Activated naive CD4-positive, alpha-beta T cell treated with anti-CD3 and anti-CD28 coated beads, Interleukin-2, amount 50 U/mL, for 24 hours (primary cell): ENCODE results near the gene KLHL29.

Experiments
- H3K27ac Mint-ChIP-seq: one replicate; pipeline ENCODE4 v1.8.0; 2021; ENCODE audit warnings: mild to moderate bottlenecking, mixed read lengths
- H3K27me3 Mint-ChIP-seq: one replicate; pipeline ENCODE4 v1.8.0; 2021; ENCODE audit warnings: mixed read lengths
- H3K36me3 Mint-ChIP-seq: one replicate; pipeline ENCODE4 v1.8.0; 2021; ENCODE audit warnings: mixed read lengths
- H3K4me1 Mint-ChIP-seq: one replicate; pipeline ENCODE4 v1.8.0; 2021; ENCODE audit warnings: mixed read lengths
- H3K4me3 Mint-ChIP-seq: one replicate; pipeline ENCODE4 v1.8.0; 2021; ENCODE audit warnings: mild to moderate bottlenecking, mixed read lengths
- H3K9me3 Mint-ChIP-seq: one replicate; pipeline ENCODE4 v1.8.0; 2021; ENCODE audit warnings: mixed read lengths

KLHL29 gene

DNA sequence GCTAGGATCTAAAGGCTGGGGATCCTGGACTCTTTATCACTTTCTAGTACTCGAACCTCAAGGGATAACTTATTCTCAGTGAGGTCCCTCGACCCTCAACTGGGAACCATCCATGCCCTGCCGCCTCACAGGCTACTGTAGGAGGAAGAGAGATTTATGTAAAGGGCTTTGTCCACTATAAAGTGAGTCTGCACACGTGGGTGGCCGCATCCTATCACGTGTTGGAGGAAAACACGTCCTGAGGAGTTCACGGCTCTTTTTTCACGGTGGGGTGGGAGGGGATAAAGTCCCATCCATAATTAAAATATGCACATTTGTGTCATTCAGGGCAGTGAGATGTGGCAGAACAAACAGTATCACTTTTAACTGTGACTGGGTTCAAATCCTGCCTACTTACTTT is 176.6 kb downstream of the KLHL29 start:
- H3K36me3 Mint-ChIP-seq: no peaks in the 10 kb centered on the region
- H3K4me3 Mint-ChIP-seq: no peak overlapping the region
- no peak overlapping the region for H3K27ac Mint-ChIP-seq
- H3K9me3 Mint-ChIP-seq: no peaks in the 10 kb centered on the region
- no peaks in the 10 kb centered on the region for H3K27me3 Mint-ChIP-seq
- no peaks in the 10 kb centered on the region for H3K4me1 Mint-ChIP-seq

DNA sequence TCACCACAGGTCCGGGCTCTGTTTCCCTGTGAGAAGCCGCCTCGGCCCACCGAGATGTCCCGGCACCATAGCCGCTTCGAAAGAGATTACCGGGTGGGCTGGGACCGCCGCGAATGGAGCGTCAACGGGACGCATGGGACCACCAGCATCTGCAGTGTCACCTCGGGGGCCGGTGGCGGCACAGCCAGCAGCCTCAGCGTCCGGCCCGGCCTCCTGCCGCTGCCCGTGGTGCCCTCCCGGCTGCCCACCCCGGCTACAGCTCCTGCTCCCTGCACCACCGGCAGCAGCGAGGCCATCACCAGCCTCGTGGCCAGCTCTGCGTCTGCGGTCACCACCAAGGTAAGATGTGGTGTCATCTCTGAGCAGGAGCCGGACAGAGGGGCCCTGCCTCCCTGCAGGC is 177.2 kb downstream of the KLHL29 start:
- Mint-ChIP-seq H3K9me3 (no peaks in the 10 kb centered on the region), H3K4me1 (no peaks in the 10 kb centered on the region), H3K4me3 (no peak overlapping the region), H3K36me3 (no peaks in the 10 kb centered on the region), H3K27ac (no peak overlapping the region), H3K27me3 (no peaks in the 10 kb centered on the region)

DNA sequence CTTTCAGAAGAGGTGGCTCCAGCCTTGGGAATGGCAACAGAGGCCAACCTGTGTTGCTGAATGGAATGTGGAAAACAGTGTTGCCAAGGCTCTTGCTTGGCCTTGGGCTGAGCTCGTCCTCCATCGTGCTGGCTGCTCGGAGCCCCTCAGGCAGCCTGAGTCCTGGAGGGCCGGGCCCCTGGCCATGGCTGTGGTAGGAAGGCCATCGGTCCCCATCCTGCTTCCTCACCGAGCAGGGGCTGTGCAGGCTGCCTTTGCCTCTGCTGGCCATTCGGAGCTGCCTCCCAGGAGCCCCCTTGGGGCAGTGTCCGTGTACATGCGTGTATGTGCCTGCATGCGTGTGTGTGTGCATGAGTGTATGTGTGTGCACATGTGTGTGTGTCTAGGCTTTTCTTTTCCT is 178.2 kb downstream of the KLHL29 start:
- Mint-ChIP-seq H3K27ac (no peak overlapping the region), H3K9me3 (no peaks in the 10 kb centered on the region), H3K4me1 (no peaks in the 10 kb centered on the region), H3K4me3 (no peak overlapping the region), H3K36me3 (no peaks in the 10 kb centered on the region), H3K27me3 (no peaks in the 10 kb centered on the region)

DNA sequence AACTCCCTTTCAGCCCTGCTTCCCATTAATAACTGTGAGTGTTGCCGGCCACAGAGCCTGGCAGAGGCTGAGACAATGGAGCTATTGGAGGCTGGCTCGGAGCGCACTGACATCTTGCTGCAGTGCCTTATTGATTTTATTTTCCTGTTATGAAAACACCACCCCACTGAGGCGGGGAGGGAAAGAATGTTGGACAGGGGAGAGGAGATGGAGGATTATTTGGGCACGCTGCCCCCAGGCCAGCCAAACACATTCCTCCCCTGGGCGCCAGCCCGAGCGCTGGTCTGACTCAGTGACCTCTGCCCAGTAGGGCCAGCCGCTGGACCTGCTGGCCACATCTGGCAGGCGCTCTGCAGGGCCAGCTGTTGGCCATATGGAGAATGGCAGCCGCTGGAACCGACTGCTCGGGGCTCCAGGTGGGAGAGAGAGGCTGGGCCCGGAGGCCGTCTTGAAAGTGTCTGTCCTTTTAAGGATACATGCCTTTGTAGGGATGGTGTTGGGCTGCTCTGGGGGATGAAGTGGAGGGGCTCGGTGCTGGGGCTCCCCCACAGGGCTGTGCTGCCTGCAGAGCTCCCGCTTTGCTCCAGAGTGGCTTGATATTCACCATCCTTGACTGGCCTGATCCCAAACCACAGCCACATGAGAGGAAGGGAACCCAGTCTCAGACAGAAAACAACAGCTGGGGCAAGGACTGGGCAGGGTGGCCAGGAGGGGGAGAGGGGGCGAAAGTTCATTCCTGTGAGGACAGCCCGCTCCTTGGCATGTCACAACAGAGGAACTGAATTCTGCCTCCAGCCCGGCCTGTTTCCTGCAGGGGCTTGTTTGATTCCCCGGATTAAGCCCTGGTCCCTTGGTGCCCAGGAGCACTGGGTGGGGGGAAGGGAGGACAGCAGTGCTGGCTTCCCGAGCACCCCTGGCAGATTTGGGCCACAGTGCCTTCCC is 179.0 kb downstream of the KLHL29 start:
- no peaks in the 10 kb centered on the region for H3K4me1 Mint-ChIP-seq
- no peak overlapping the region for H3K4me3 Mint-ChIP-seq
- H3K9me3 Mint-ChIP-seq: no peaks in the 10 kb centered on the region
- no peak overlapping the region for H3K27ac Mint-ChIP-seq
- no peaks in the 10 kb centered on the region for H3K36me3 Mint-ChIP-seq
- H3K27me3 Mint-ChIP-seq: no peaks in the 10 kb centered on the region

DNA sequence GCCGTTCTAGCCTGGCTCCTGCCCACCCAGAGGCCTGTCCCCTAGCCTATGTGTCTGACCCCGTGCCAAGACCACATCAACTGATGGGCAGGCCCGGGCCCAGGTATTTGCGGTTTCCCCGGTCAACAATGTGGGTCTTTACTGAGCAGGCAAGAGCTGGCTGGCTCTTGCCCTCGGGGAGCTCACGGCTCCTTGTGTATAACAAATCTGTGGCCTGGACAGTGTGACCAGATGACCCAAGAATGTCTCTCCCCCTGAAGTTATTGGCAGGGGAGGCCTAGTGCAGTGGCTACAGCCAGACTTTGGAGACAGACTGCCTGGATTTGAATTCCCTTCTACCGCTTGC is 179.6 kb downstream of the KLHL29 start:
- H3K9me3 Mint-ChIP-seq: no peaks in the 10 kb centered on the region
- H3K27ac Mint-ChIP-seq: no peak overlapping the region
- H3K4me3 Mint-ChIP-seq: no peak overlapping the region
- no peaks in the 10 kb centered on the region for H3K36me3 Mint-ChIP-seq
- H3K4me1 Mint-ChIP-seq: no peaks in the 10 kb centered on the region
- no peaks in the 10 kb centered on the region for H3K27me3 Mint-ChIP-seq

DNA sequence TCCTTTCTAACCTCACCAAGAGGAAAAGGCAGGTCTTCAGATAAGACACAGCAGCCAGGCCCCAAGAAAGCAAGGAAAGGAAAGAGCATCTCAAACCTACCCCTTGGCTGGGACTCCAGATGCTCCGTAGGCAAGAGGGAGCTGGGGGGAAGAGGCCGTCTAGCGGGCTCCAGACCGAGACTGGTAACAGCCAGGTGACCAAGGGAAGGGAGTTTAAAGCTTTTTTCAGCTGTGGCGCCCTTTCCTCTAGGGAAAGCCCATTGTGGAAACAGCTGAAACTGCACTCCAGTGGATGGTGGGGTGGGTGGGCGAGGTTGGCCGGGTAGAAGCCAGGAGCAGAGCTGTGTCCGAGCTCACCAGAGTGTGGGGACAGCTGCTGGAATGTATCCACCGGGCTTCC is 180.4 kb downstream of the KLHL29 start:
- Mint-ChIP-seq H3K4me3 (no peak overlapping the region), H3K36me3 (no peaks in the 10 kb centered on the region)

DNA sequence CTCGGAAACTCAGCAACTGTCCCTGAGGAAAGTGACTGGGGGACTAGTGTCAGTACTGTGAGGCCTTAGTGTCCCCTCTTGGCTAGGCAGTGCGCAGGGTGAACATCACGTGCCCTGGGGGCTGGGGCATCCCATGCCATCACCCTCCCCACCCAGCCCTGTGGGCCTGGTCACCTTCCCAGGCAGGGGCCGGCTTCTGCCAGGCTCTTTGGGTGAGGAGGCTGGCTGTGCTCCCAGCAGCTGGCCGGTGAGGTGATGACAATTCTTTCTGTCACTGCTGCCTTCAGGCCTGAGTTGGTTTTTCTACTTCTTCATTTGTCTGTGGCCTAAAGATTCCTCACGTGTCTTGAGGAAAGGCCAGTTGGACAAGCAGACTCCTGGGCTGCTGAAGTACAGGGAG is 180.8 kb downstream of the KLHL29 start:
- H3K4me1 Mint-ChIP-seq: no peaks in the 10 kb centered on the region
- no peak overlapping the region for H3K27ac Mint-ChIP-seq
- no peaks in the 10 kb centered on the region for H3K9me3 Mint-ChIP-seq
- no peak overlapping the region for H3K4me3 Mint-ChIP-seq
- H3K27me3 Mint-ChIP-seq: no peaks in the 10 kb centered on the region
- H3K36me3 Mint-ChIP-seq: no peaks in the 10 kb centered on the region

More for the DNA sequence above, 180.4 kb downstream of the KLHL29 start:
- no peak overlapping the region for H3K27ac Mint-ChIP-seq
- no peaks in the 10 kb centered on the region for H3K9me3 Mint-ChIP-seq
- H3K27me3 Mint-ChIP-seq: no peaks in the 10 kb centered on the region
- H3K4me1 Mint-ChIP-seq: no peaks in the 10 kb centered on the region

DNA sequence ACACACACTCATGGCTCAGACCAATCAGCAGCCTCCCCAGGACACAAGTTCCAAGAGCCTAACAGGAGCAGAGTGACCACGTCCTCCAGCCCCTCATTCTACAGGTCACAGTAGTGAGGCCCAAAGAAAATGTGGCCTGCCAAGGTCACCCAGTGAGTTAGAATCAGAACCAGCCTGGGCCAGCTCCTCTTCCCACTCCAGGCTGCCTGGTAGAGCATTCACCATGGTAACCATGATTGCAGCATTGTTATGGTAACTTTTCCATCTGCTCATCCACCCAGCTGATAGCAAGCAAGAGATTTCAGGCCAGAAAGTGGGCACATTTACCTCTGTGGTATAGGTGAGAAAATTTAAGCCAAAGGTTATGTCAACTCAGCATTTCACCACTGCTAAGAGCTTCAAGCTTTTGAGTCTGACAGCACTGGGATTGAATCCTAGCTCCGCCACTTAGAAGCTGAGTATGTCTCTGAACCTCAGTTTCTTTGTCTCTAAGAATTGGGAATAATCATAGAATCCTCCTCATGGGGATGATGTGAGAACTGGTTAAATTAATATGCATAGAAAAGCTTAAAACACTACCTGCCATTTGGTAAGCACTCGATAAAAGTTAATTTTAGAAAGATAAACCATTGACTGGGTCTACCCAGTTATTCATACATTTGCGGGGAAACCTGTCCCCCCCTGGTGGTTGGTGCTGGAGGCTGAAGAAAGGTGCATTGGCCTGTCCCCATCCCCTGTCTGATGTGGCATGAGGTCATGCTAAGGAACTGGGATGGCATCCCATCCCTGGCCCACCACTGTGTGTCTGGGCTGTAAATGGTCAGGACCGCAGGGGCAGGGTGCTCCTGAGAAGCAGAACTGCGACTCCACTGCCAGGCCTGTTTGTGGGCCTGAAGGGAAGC is 181.5 kb downstream of the KLHL29 start:
- Mint-ChIP-seq H3K27me3 (no peaks in the 10 kb centered on the region), H3K36me3 (no peaks in the 10 kb centered on the region), H3K4me1 (no peaks in the 10 kb centered on the region), H3K27ac (no peak overlapping the region), H3K9me3 (no peaks in the 10 kb centered on the region), H3K4me3 (no peak overlapping the region)

DNA sequence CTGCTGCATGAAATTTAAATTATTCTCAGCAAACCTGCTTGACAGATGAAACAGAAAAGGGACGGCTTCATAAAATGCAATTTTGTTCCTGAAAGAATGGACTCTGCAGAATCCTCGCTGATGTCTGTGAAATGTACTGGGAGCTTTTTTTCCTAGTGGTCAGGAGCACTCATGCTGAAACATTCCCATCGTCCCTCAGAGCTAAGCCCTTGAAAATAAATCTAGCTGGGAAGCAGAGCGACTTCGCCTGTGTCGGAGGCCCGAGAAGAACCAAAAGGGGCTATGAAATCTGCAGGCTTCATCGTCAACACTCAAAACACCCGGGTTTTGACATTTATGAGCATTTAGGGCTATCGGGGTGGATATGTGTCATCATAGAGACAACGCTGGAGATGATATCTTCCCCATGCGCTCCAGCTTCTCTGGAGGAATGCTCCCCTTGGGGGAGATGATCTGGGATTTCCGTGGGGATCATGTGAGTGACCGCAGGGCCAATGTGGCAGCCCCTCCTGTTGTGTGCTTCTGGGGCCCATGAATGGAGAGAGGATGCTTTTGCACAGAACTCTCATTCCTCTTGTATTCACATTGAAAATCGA is 182.3 kb downstream of the KLHL29 start:
- H3K4me1 Mint-ChIP-seq: no peaks in the 10 kb centered on the region
- H3K9me3 Mint-ChIP-seq: no peaks in the 10 kb centered on the region
- H3K27ac Mint-ChIP-seq: no peak overlapping the region
- no peaks in the 10 kb centered on the region for H3K36me3 Mint-ChIP-seq
- H3K4me3 Mint-ChIP-seq: no peak overlapping the region
- no peaks in the 10 kb centered on the region for H3K27me3 Mint-ChIP-seq

DNA sequence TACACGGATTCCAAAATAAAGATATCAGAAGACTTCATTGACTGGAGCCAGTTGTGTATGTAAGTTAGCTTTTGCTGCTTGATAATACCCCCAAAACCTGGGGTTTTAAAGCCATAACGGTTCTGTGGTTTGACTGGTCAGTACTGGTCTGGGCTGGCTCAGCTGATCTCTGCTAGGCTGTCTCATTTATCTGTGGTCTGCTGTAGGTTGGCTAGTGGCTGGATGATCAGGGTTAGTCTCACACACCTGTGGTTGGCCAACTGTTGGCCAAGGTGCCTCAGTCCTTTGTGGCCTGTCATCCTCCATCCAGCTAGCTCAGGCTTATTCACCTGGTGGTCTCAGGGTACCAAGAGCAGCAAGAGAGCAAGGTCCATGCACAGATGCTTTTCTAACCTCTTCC is 183.2 kb downstream of the KLHL29 start:
- Mint-ChIP-seq H3K27ac (no peak overlapping the region), H3K36me3 (no peaks in the 10 kb centered on the region), H3K27me3 (no peaks in the 10 kb centered on the region), H3K9me3 (no peaks in the 10 kb centered on the region), H3K4me3 (no peak overlapping the region), H3K4me1 (no peaks in the 10 kb centered on the region)

DNA sequence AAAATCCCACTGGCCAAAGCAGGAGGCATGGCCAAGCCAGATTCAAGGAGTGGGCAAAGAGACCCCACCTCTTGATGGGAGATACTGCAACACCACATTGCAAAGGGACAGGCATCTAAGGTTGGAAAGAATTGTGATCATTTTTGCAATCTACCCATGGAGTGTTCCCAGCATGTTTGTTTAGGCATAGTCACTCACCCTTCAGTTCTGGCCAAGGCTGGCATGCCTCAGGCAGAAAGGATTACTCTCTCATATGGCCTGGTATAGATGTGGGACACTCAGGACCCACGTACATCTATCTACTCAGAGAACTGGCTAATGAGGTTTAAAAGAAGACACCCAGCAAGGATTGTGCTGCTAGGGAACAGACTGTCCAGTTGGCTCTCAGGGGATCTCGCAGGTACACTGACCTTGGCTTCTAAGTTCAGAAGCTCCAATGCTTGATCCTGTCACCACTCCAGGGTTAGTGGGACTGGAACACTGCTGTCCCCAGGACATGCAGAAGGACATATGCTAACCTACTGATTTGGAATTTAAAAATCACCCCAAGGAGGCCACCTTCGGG is 183.7 kb downstream of the KLHL29 start:
- Mint-ChIP-seq H3K36me3 (no peaks in the 10 kb centered on the region), H3K27me3 (no peaks in the 10 kb centered on the region), H3K27ac (no peak overlapping the region), H3K4me1 (no peaks in the 10 kb centered on the region), H3K4me3 (no peak overlapping the region), H3K9me3 (no peaks in the 10 kb centered on the region)

DNA sequence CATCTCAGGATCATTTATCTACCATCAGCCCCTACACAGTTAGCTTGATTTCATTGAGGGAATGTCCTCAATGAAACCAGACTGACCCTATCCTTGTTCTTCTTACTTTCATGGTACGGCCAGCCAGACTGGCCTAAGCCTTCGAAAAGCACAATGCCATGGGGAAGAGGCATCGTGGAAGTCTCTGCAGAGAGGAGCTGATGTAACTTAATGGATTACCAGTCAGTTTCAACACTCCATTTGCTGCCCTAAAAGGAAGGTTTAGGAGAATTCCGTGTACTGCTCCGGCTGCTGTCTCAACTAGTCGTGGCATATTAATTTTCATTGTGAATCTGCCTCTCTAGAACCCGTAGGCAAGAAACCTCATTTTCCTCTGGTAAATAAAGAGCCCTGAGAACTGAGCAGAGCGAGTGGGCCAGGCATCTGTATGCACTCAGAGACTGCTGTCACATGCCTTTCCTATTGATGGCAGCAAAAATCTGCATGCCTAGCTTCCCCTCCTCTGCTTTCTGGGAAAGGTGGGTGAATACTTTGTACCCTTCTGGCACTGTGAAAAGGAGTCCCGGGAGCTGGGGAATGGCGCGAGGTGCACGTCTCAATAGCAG is 184.9 kb downstream of the KLHL29 start:
- Mint-ChIP-seq H3K9me3 (no peaks in the 10 kb centered on the region), H3K4me3 (no peak overlapping the region), H3K27ac (no peak overlapping the region), H3K4me1 (no peaks in the 10 kb centered on the region), H3K36me3 (no peaks in the 10 kb centered on the region), H3K27me3 (no peaks in the 10 kb centered on the region)

DNA sequence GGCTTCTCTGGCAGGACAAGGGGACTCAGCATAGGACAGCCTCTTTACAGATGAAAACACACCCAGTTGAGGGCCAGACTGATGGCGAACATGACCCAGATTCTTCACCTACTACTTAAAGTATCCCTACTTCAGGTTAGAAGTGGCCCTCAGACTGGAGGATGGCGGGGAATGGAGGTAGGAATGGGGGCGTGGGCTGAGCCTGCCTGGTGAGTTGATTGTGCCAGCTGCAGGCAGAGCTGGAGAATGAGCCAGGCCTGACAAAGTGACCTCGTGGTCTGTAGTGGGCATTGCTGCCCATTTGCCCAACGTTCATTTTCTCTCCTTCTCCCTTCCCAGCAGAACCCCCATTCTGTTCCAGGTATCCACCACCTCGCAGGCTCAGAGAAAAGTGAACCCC is 186.1 kb downstream of the KLHL29 start:
- no peaks in the 10 kb centered on the region for H3K27me3 Mint-ChIP-seq
- no peaks in the 10 kb centered on the region for H3K9me3 Mint-ChIP-seq
- no peaks in the 10 kb centered on the region for H3K36me3 Mint-ChIP-seq
- no peaks in the 10 kb centered on the region for H3K4me1 Mint-ChIP-seq
- no peak overlapping the region for H3K27ac Mint-ChIP-seq
- H3K4me3 Mint-ChIP-seq: no peak overlapping the region

DNA sequence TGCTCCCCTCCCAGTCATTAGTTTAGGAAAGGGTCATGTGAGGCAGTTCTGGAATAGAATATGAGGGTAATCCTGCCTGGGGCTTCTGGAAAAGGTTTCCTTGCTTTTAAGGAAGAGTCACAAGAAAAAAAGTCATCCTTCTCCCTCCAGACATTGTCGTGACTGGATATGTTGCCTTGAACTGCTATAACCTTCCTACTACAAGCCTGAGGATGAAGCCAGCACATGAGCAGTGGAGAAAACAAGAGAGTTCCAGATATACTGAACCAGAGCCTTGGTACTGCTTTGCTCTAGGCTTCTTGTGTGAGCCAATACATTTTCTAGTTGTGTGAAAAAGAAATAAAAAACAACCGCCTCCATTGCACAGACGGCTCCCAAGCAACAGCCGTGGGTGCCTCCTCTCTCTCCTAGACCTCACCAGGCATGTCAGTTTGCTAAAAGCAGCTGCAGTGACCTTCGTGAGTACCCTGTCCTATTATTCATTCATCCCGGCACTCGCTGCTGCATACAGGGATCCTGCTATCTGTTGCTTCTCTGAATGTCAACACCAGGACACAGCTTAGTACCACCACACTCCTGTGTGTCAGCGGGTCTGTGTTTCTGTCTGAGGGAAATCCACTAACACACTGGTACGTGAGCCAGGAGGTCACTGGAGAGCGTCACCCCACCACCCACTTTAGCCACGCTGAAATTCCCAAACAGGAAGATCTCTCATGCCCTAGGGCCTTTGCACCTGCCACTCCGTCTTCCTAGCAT is 186.7 kb downstream of the KLHL29 start:
- Mint-ChIP-seq H3K27ac (no peak overlapping the region), H3K9me3 (no peaks in the 10 kb centered on the region), H3K4me1 (no peaks in the 10 kb centered on the region), H3K4me3 (no peak overlapping the region), H3K27me3 (no peaks in the 10 kb centered on the region), H3K36me3 (no peaks in the 10 kb centered on the region)
